ENCODE data around the gene NELFA. TPM values are rescaled to one million over a fixed set of nuclear protein-coding genes. Genes with fewer than 3 reads are reported as not detected.

Gene NELFA
- total and polyA plus RNA-seq, 4 donors: 7.1 to 11.8 (median 9.3) TPM

DNA sequence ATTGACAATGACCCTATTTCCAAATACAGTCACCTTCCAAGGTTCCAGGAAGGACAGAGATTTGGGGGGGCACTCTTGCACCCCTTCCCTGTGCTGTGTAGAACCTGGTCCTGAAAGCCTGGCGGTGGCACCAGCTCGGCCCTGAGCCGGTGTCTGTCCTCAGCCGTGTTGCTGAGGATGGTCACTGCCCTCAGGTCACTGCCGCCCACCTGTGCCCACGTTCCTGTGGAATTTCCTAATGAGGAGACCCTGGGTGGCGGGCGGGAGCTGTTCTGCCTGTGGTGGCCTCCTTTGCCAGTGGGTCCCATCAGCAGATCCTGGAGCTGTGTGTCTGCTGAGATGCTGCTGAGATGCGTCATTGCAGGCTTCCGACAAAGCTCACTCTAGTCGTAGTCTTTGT lies 32.9 kb downstream of the NELFA start:
- no peaks in the 10 kb centered on the region for H3K27me3 ChIP-seq (ENCODE audit: control insufficient read depth in 4 of 4, insufficient read depth in 4 of 4, low read length in 3 of 4)
- DNase-seq (ENCODE audit: low spot score): no peak
- TF ChIP-seq, protein P1, sequence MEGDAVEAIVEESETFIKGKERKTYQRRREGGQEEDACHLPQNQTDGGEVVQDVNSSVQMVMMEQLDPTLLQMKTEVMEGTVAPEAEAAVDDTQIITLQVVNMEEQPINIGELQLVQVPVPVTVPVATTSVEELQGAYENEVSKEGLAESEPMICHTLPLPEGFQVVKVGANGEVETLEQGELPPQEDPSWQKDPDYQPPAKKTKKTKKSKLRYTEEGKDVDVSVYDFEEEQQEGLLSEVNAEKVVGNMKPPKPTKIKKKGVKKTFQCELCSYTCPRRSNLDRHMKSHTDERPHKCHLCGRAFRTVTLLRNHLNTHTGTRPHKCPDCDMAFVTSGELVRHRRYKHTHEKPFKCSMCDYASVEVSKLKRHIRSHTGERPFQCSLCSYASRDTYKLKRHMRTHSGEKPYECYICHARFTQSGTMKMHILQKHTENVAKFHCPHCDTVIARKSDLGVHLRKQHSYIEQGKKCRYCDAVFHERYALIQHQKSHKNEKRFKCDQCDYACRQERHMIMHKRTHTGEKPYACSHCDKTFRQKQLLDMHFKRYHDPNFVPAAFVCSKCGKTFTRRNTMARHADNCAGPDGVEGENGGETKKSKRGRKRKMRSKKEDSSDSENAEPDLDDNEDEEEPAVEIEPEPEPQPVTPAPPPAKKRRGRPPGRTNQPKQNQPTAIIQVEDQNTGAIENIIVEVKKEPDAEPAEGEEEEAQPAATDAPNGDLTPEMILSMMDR (IDR thresholded peaks at IDR 0.05; ENCODE audit: low read depth, low read length, missing input control): no peak
- TF ChIP-seq RXRA (IDR thresholded peaks at IDR 0.05) (no peak), SP1 (IDR thresholded peaks at IDR 0.05) (no peak), JUND (IDR thresholded peaks at IDR 0.05) (no peak), RAD21 (IDR thresholded peaks at IDR 0.05) (no peak), HNF4G (IDR thresholded peaks at IDR 0.05) (no peak), TAF1 (conservative IDR thresholded peaks at IDR 0.05) (no peak), FOXA1 (IDR thresholded peaks at IDR 0.05) (no peak), GABPA (IDR thresholded peaks at IDR 0.05 in 1 of 2, conservative IDR thresholded peaks at IDR 0.05 in 1 of 2) (no peak), EGR1 (IDR thresholded peaks at IDR 0.05; ENCODE audit: low read depth in 2 of 2) (no peak), HNF4A (conservative IDR thresholded peaks at IDR 0.05) (no peak), FOXA2 (IDR thresholded peaks at IDR 0.05) (no peak), NR2F2 (IDR thresholded peaks at IDR 0.05) (no peak)
- TF ChIP-seq, protein P2, sequence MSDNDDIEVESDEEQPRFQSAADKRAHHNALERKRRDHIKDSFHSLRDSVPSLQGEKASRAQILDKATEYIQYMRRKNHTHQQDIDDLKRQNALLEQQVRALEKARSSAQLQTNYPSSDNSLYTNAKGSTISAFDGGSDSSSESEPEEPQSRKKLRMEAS (IDR thresholded peaks at IDR 0.05): no peak
- TF ChIP-seq, protein P3, sequence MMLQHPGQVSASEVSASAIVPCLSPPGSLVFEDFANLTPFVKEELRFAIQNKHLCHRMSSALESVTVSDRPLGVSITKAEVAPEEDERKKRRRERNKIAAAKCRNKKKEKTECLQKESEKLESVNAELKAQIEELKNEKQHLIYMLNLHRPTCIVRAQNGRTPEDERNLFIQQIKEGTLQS (IDR thresholded peaks at IDR 0.05): no peak
- TF ChIP-seq, protein P4, sequence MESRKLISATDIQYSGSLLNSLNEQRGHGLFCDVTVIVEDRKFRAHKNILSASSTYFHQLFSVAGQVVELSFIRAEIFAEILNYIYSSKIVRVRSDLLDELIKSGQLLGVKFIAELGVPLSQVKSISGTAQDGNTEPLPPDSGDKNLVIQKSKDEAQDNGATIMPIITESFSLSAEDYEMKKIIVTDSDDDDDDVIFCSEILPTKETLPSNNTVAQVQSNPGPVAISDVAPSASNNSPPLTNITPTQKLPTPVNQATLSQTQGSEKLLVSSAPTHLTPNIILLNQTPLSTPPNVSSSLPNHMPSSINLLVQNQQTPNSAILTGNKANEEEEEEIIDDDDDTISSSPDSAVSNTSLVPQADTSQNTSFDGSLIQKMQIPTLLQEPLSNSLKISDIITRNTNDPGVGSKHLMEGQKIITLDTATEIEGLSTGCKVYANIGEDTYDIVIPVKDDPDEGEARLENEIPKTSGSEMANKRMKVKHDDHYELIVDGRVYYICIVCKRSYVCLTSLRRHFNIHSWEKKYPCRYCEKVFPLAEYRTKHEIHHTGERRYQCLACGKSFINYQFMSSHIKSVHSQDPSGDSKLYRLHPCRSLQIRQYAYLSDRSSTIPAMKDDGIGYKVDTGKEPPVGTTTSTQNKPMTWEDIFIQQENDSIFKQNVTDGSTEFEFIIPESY (IDR thresholded peaks at IDR 0.05): no peak
- TF ChIP-seq, protein P5, sequence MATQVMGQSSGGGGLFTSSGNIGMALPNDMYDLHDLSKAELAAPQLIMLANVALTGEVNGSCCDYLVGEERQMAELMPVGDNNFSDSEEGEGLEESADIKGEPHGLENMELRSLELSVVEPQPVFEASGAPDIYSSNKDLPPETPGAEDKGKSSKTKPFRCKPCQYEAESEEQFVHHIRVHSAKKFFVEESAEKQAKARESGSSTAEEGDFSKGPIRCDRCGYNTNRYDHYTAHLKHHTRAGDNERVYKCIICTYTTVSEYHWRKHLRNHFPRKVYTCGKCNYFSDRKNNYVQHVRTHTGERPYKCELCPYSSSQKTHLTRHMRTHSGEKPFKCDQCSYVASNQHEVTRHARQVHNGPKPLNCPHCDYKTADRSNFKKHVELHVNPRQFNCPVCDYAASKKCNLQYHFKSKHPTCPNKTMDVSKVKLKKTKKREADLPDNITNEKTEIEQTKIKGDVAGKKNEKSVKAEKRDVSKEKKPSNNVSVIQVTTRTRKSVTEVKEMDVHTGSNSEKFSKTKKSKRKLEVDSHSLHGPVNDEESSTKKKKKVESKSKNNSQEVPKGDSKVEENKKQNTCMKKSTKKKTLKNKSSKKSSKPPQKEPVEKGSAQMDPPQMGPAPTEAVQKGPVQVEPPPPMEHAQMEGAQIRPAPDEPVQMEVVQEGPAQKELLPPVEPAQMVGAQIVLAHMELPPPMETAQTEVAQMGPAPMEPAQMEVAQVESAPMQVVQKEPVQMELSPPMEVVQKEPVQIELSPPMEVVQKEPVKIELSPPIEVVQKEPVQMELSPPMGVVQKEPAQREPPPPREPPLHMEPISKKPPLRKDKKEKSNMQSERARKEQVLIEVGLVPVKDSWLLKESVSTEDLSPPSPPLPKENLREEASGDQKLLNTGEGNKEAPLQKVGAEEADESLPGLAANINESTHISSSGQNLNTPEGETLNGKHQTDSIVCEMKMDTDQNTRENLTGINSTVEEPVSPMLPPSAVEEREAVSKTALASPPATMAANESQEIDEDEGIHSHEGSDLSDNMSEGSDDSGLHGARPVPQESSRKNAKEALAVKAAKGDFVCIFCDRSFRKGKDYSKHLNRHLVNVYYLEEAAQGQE (IDR thresholded peaks at IDR 0.05): no peak
- H3K9me3 ChIP-seq (ENCODE audit: control insufficient read depth in 4 of 4, low read length in 3 of 4): no peaks in the 10 kb centered on the region
- WGBS: 96% methylated on average over 11 of the region's 11 CpGs
- no peak overlapping the region for H3K4me3 ChIP-seq (ENCODE audit: low read depth in 1 of 3, low read length in 3 of 3)
- no peaks in the 10 kb centered on the region for H3K4me1 ChIP-seq (ENCODE audit: control insufficient read depth in 4 of 4, insufficient read depth in 4 of 4, low read length in 3 of 4)
- H3K9ac ChIP-seq (ENCODE audit: low read depth in 1 of 2, low read length in 2 of 2): no peak overlapping the region
- peaks cover 11 to 57% (median 25%) of the 10 kb centered on the region in 4 donors for H3K36me3 ChIP-seq (ENCODE audit: control insufficient read depth in 4 of 4, insufficient read depth in 3 of 4, low read depth in 1 of 4, low read length in 3 of 4)
- H3K27ac ChIP-seq (ENCODE audit: low read depth in 1 of 2, low read length in 2 of 2): no peak overlapping the region
